C4-2B (cell line): Measurements from ENCODE around the gene NRP1.

Source experiments
- H3K27ac ChIP-seq: fragments of 450-650 bp; 2 replicates; pipeline ENCODE4 v1.5.1; 2017
- CTCF ChIP-seq: fragments of 450-650 bp; conservative IDR thresholded peaks from 2 replicates; pipeline ENCODE4 v1.5.1; 2017; ENCODE audit warnings: mild to moderate bottlenecking
- ZFX ChIP-seq: fragments of 450-650 bp; IDR thresholded peaks from 2 replicates; pipeline ENCODE4 v1.6.1; 2017

The NRP1 gene

DNA sequence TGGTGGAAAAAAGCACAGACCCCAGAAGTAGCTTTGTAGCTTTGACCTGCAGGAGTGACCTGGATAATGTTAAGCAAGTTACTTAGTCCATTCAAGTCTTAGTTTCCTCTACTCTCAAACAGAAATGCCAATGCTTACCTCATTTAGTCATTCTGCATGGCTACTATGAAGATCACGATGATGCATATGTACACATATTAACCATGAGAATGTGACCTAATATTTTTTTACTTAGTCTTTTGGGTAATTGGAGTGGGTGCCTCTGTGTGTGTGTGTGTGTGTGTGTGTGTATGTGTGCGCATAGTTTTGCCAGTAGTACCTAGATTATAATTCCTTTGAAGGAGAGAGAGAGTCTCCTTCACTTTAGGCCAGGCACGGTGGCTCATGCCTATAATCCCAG, 95.8 kb downstream of the NRP1 start:
- TF ChIP-seq CTCF = no peak
- no peak overlapping the region for H3K27ac ChIP-seq

- TF ChIP-seq CTCF (no peak), ZFX (no peak)
Measured at GRCh38 chr10:33237736-33238624, 96.5 kb downstream of the NRP1 start.

DNA sequence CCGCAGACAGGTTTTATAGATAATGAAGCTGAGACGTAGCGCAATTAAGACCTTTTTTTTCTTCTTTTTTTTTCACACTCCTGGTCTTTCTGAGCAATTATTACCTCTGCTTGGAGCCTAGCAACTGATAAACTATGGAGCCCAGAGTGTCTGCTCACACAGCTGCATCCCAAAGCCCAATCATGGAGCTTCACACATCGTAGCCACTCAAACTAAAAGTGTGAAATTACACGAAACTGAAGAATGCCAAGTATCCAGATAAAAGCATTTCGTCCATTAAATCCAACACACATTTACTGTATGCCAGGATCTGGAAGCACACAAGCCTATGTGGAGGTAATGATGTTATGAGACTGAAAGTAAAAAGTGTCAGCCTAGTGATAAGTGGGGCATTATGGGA, 97.6 kb downstream of the NRP1 start:
- TF ChIP-seq CTCF (no peak), ZFX (no peak)
- H3K27ac ChIP-seq = no peak overlapping the region

More at GRCh38 chr10:33237736-33238624, 96.5 kb downstream of the NRP1 start:
- no peak overlapping the region for H3K27ac ChIP-seq

GRCh38 chr10:33235951-33236350, 98.5 kb downstream of the NRP1 start:
- no peak overlapping the region for H3K27ac ChIP-seq
- TF ChIP-seq ZFX = no peak
- no peak for TF ChIP-seq CTCF

GRCh38 chr10:33235251-33235884, 99.1 kb downstream of the NRP1 start:
- H3K27ac ChIP-seq = no peak overlapping the region
- no peak for TF ChIP-seq ZFX
- TF ChIP-seq CTCF = no peak

DNA sequence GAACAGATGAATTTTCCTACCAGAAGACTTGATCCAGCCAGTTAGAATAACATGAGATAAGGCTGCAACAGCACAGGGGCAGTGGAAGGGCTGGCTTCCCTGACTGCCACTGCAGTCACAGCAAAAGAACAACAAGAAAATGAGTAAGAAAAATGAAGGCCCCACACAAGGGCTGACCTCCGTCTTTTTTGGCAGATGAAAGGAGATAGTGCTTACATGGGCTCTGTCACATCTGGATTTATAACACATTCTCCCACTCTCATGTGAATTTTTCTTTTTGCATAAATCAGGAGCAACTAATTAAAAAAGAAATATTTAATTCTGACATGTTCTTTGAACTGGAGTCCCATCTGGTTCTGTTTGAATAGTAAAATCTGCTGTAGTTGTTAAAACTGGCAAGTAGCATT, 99.6 kb downstream of the NRP1 start:
- TF ChIP-seq CTCF (no peak), ZFX (no peak)
- H3K27ac ChIP-seq = no peak overlapping the region

- TF ChIP-seq ZFX (no peak), CTCF (no peak)
- no peak overlapping the region for H3K27ac ChIP-seq
Measured at GRCh38 chr10:33233635-33234034, 100.8 kb downstream of the NRP1 start.
